Activated CD4-positive, alpha-beta T cell treated with anti-CD3 and anti-CD28 coated beads for 4 hours (primary cell): ENCODE measurements around the gene NUTM2E.
"Not testable (repeated sequence)": the region's sequence is repeated elsewhere in the genome, so short reads cannot be mapped to it uniquely, and the experiment has no call there.

ENCODE experiments used
- DNase-seq, 2 donors: peaks; one replicate each; pipeline ENCODE4 v3.0.0-alpha.2; 2020

NUTM2E gene

DNA sequence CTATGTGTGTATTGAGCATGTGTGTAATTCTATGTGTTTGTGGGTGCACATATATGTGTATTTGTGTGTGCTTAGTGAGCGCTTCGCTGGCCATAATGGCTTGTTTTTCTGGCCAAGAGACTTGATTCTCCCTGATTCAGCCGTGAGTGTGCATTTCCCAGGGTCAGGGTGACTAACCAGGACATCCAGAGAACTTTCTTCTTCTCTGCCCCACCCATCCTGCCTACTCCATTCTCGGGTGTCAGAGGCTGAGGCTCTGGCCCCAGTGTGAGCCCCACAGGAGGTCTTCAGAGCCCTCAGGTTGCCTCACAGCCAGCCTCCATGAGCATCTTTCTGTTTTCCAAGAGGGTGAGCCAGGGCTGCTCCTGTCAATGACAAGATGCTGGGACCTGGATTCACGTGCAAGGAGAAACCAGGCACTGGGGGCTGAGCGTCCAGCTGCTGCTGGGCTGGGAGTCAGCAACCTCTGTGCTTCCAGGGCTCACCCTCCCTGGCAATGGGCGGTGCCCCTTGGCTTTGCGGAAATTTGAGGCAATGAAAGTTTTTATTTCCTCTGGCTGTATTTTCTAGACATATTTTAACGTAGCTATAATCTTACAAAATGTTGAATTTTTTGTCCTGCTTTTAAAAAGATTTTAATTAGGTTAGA lies 40.5 kb downstream of the NUTM2E start:
- DNase-seq = not testable (repeated sequence)

DNA sequence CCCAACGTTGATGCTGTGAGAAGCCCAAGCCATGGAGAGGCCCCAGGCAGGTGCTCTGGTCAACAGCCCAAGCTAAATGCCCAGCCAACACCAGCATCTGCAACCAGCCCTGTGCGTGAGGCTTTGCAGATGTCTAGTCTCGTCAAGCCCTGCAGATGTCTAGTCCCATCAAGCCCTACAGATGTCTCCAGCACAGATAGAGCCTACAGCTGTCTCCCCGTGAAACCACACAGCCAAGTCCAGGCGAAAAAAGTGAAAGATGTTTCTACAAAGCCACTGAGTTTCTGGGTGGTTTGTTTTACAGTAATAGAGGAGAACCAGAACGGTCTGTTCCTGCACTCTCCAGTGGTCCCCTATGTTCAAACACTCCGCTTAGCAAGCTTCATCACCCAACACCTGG lies 41.5 kb downstream of the NUTM2E start:
- not testable (repeated sequence) for DNase-seq

DNA sequence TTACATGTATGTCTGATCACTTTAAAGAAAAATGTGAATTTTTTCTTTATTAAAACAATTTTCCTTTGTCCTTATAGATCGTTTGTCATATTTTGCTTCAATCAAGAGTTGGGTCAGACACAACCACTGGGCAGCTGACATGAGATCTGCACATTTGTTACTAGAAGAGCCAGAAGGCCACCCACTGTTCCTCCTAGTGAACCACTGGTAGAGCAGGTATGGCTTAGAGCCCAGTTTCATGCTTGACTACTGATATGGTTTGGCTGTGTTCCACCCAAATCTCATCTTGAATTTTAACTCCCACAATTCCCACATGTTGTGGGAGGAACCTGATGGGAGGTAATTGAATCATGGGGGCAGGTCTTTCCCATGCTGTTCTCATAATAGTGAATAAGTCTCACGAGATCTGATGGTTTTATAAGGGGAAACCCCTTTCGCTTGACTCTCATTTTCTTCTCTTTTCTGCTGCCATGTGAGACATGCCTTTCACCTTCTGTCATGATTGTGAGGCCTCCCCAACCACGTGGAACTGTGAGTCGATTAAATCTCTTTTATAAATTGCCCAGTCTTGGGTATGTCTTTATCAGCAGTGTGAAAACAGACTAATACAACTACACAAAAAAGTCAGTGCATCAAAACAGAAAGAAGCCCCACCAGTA lies 43.0 kb downstream of the NUTM2E start:
- not testable (repeated sequence) for DNase-seq

DNA sequence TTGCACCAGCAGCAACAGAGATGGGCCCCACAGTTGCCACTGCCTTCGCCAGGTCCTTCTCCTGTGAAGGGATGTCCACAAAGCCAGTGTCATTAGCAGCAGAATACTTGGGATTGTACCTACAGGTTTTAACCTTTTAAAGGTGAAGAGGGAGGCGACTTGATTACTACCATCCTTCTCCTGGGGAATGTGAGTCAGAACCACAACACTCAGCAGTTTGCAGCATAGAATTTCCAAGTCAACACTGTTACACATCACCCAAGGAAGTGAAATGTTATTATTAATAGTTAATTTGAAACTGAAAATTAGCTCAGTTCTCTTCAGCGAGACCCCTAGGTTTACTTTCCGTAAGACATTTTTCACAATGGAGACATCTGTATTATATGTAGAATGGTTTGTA lies 45.2 kb downstream of the NUTM2E start:
- DNase-seq = not testable (repeated sequence)
